GM10847 (cell line): ENCODE data around the gene LLGL1.

Source experiments
- POLR2A ChIP-seq: IDR thresholded peaks from 2 replicates; pipeline ENCODE4 v1.6.1; 2011; ENCODE audit not compliant: insufficient read length; ENCODE audit errors: extremely low read depth

LLGL1 gene

DNA sequence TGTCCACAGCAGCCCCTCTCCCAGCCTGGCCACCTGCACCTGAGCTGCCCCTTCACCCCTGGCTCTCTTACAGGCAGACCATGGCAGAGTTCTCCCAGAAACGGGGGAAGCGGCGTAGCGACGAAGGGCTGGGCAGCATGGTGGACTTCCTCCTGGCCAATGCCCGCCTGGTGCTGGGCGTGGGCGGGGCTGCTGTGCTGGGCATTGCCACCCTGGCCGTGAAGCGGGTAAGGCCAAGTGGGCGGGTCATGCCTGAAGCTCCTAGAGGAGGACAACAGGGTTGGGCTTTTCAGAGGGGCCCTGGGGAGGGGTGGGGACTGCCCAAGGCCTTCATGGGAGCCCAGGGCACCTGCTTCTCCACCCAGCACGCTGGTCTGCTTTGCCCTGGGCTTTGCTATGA is 37.2 kb downstream of the LLGL1 start:
- no peak for TF ChIP-seq POLR2A

DNA sequence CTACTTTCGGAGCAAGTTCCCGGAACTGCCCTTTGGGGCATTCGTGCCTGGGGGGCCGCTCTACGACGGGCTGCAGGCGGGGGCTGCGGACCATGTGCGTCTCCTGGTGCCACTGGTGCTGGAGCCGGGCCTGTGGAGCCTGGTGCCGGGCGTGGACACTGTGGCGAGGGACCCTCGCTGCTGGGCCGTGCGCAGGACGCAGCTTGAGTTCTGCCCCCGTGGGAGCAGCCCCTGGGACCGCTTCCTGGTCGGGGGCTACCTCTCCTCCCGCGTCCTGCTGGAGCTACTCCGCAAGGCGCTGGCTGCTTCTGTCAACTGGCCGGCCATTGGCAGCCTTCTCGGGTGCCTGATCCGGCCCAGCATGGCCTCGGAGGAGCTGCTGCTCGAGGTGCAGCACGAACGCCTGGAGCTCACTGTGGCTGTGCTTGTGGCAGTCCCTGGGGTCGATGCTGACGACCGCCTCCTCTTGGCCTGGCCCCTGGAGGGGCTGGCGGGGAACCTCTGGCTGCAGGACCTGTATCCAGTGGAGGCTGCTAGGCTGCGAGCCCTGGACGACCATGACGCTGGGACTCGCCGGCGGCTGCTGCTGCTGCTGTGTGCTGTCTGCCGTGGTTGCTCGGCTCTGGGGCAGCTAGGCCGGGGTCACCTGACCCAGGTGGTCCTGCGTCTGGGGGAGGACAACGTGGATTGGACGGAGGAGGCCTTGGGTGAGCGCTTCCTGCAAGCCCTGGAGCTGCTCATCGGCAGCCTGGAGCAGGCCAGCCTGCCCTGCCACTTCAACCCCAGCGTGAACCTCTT is 38.6 kb downstream of the LLGL1 start:
- no peak for TF ChIP-seq POLR2A

DNA sequence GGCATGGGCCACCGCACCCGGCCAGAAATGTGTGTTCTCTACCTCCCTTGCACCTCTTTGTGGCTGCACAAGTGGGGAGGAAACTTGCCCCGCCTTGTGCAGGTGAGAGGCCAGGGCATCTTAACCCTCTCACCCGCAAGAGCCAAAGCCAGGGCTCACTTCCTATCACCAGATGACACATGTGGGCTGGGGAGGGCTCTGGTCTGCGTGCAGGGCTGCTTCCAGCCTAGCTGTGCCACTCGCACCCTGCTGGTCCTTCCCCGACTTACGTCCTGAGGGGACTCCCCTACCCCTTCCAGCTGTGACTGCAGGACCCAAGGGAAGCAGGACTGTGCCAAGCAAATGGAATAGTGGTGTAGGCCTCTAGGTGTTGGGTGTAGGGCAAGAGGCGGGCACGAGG is 41.9 kb downstream of the LLGL1 start:
- TF ChIP-seq POLR2A: no peak

DNA sequence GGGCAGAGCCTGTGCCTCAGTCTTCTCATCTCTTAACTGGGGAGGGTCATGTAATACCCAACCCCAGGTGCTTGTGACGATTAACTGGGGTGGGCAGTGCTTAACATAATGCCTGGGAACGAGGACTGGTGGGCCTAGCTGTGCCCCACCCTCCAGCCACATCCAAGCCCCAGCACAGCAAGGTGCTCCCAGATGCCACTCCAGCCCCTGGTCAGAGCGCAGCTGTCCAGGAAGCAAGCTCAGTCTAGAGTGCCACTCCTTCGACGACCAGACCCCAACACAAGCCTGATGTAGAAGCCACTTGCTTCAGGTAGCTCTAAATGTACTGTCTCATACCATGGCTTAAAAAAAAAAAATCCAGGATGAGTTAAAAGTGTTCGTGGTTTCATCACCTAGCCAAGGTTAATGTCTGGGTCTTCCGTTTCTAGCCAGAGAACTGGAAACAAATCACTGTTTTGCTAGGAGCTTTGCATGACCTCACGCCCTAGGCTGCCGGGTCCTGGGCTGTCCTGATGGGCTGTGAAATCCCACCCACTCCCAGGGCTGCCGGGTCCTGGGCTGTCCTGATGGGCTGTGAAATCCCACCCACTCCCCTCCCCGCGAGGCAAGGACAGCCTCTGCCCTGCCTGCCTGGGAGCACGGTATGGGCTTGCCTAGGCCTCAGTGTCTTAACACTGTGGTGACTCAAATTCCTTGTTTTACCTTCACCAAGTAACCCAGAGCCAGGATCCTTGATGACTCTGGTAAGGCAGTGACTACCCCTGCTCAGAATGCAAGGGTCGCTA is 42.7 kb downstream of the LLGL1 start:
- TF ChIP-seq POLR2A: no peak

DNA sequence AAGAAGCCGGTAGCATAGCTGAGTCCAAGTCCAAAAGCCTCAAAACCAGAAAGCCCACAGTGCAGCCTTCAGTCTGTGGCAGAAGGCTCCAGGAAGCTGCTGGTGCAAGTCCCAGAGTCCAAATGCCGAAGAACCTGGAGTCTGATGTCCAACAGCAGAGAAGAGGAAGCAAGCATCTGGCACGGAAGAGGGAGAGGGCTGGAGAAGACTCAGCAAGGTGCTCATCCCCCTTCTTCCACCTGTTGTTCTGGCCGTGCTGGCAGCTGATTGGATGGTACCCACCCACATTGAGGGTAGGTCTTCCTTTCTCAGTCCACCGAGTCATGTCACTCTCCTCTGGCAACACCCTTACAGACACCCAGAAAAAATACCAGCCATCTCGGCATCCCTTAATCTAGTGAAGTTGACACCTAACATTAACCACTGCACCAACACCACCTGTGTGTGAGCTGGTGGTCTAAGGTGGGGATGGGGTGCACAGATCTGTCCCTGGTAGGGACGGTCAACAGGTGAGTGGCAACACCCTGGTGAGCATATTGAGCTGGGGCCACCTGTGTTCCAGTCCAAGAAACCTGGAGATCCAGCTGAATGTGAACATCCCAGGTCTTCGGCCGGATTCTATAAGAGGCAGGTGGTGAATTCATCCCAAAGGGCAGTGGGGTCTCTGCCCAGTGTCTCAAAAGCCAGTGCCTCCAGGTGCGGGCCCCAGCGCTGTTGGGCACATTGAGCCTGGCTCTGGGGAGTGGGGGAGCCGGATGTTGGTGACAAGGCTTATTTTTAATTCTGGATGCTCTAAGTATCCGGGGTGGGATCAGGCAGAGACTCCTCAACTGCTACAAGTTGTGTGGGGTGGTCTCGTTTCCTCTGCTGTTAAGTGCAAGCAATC is 44.9 kb downstream of the LLGL1 start:
- no peak for TF ChIP-seq POLR2A

DNA sequence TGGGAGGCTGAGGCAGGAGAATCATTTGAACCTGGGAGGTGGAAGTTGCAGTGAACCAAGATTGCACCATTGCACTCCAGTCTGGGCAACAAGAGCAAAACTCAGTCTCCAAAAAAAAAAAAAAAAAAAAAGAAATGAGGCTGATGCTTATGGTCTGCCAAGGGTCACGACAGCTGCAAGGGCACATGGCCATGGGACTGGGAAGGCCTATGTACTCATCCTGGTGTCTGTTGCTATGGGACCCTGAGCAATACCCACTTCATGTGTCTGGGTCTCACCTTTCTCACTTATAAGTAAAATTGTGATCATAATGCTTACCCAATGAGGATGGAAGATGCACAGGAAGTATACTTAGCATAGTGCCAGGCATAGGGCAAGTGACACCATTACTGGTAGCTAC is 51.6 kb downstream of the LLGL1 start:
- no peak for TF ChIP-seq POLR2A

DNA sequence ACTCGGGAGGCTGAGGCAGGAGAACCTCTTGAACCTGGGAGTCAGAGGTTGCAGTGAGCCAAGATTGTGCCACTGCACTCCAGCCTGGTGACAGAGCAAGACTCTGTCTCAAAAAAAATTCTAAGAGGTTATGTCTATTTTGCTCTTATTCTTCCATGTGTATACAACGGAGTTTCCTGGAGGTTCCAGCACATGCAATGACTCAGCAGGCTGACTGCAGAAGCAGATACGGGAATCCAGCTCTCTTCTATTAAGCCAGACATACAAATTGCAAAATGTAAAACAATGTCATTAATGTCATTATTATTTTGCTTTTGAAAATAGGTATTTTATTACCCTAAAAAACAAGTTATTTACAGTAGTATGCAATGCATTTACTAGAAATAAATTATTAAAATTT is 53.4 kb downstream of the LLGL1 start:
- TF ChIP-seq POLR2A: no peak

DNA sequence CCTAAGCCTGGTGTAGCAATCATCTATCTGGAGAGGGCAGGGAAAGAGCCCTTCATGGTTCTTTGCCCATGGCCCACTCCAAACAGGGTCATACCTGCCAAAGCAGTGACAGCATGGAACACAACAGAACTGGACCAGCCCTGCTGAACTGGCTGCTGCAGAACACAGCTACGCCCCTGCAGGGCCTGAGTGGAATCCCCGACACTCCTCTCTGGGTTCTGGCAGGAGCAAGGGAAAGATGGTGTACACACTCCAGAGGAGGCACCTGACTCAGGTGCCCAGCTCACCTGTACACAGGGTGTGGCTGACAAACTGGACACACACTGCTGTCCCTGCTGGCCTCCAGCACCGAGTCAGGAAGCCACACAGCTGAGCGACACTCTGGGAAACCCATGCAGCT is 54.8 kb downstream of the LLGL1 start:
- no peak for TF ChIP-seq POLR2A

DNA sequence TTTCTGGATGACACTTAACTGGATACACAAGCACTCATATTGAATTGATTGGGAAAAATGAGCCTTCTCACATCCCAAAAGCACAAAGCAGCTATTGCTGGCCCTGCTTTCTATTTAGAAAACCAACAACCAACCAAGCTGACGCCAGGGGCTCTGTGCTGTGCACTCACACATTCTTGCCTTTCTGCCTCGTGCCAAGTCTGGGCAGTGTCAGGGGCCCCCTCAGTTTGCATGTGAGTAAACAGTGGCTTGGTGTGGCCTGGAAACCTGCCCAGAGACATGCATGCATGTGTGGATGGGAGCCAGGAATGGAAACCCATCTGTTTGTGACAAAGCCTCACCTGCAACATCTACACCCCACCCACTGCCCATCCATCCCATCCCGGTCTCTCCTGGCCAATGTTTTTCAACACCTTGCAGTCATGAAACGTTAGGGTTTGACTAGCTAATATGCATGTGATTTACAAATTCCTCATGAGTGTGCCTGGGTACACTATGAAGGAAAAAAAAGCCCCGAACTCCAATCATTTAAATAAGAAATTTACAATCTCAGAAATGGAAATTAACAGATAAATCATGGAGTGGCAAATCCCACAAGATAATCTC is 55.4 kb downstream of the LLGL1 start:
- no peak for TF ChIP-seq POLR2A

DNA sequence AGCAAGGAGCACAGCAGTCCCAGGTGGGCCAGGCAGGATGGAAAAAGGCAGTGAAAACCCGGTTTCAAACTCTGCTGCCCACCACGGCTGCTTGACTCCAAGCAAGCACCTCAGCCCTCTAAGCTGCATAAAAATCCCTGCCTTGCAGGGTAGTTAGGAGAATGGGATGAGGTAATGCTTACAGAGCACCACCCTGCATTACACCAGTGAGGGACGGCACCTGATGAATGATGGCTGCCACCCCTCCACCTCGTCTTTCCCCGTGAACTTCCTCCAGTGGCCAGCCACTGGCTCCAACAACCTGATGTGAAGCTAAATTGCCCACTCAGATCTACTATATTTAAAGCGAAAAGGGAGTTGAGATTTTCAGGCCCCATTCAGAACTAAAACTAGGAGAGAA is 56.4 kb downstream of the LLGL1 start:
- TF ChIP-seq POLR2A: no peak

DNA sequence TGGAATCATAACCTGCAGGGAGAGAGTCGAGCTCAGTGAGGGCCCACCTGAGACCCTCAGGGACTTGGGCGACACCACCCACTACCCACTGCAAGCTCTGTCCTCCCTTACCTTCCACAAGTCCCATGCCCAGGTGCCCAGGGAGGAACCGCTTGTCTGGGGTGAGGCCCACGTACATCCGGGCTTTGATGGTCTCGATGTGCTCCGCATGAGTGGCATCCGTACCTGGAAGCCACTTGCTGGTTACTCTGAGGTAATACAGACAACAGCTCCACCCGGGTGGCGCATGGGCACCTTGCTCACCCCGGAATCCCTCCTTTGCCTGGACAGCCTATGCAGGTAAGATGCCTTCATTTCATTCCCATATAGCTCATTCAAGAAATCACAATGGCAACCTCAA is 59.9 kb downstream of the LLGL1 start:
- no peak for TF ChIP-seq POLR2A

DNA sequence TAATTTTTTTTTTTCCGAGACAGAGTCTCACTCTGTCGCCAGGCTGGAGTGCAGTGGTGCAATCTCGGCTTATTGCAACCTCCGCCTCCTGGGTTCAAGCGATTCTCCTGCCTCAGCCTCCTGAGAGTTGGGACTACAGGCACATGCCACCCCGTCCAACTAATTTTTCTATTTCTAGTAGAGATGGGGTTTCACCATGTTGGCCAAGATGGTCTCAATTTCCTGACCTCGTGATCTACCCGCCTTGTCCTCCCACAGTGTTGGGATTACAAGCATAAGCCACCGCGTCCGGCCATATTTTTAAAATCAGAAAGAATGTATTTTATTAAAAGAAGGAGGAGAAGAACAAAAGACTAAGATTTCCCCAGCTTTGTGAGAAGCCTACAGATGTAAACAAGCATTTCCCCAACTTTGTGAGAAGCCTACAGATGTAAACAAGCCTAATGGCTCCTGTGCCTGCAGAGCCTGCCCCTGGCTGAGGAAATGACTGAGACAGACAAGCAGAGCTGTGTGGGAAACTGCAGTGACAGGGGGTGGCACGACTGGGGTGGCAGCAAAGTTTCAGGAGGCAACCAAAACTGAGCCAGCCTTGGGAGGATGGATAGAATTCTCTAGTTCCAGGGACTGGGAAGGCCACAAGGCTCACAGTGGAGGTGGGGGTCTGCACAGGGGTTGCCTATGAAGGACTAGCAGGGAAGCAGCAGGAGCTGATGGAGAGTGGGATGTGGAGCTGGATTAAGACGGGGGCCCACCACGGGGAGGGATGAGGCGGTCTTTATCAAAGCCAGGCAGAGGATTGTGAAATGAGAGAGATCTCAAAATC is 66.5 kb downstream of the LLGL1 start:
- no peak for TF ChIP-seq POLR2A
